Measurements from ENCODE around the gene JAZF1. TPM values are rescaled to one million over a fixed set of nuclear protein-coding genes. Genes with fewer than 3 reads are reported as not detected.

Gene JAZF1
- total RNA-seq, 1 donor from 2014 or later, result 36.1 TPM

DNA sequence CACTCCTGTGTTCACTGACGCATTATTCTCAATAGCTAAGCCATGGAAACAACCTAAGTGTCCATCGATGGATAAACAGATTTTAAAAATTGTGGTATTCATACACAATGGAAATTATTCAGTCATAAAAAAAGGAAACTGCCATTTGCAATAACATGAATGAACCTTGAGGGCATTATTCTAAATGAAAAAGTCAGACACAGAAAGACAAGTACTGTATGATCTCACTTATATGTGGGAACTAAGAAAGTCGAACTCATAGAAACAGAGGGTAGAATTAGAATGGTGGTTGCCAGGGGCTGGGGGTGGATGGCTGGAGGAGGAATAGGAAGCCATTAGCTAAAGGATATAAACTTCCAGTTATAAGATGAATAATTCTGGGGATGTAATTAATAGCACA is 71.8 kb downstream of the JAZF1 start:
- H3K27ac ChIP-seq, result no peak overlapping the region
- no peaks in the 10 kb centered on the region for H3K9me3 ChIP-seq
- H3K4me3 ChIP-seq, result no peak overlapping the region
- TF ChIP-seq POLR2A (IDR thresholded peaks at IDR 0.05), result no peak
- TF ChIP-seq CTCF (IDR thresholded peaks at IDR 0.05), result no peak
- TF ChIP-seq POLR2AphosphoS5 (IDR thresholded peaks at IDR 0.05; ENCODE audit: insufficient read depth in 1 of 2, low read depth in 1 of 2), result no peak
- no peak for DNase-seq (ENCODE audit: extremely low spot score in 2 of 2)
- peaks cover 0 to 3% of the 10 kb centered on the region in 2 donors for H3K36me3 ChIP-seq
- H3K4me1 ChIP-seq, result peaks cover 35% of the 10 kb centered on the region
- no peaks in the 10 kb centered on the region for H3K27me3 ChIP-seq
- intact Hi-C loops (cut with DNase I), result no loop called here

DNA sequence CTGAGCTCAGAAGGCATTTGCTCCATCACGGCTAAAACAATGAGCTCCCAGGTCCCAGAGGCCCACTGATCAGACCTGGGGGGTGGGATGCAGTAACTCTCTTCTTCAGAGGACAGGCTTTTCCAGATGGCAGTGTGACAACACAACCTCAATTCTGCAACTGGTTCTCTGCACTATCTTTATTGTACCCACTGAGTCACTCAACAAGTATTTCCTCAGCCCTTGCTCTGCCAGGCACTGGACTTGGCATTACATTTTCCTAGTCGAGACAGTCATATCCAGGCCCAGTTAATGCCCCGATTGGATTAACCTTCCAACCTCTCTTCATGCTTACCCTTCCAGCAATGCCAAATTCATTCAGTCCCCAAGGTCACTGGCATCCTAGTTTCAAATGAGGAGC is 72.6 kb downstream of the JAZF1 start:
- DNase-seq (ENCODE audit: extremely low spot score in 2 of 2), result no peak
- no peak overlapping the region for H3K4me3 ChIP-seq
- intact Hi-C loops (cut with DNase I), result no loop called here
- peaks cover 0 to 3% of the 10 kb centered on the region in 2 donors for H3K36me3 ChIP-seq
- peak overlapping the region; percentile 22 for H3K27ac ChIP-seq
- H3K9me3 ChIP-seq, result no peaks in the 10 kb centered on the region
- no peak for TF ChIP-seq CTCF (IDR thresholded peaks at IDR 0.05)
- TF ChIP-seq POLR2A (IDR thresholded peaks at IDR 0.05), result no peak
- no peak for TF ChIP-seq POLR2AphosphoS5 (IDR thresholded peaks at IDR 0.05; ENCODE audit: insufficient read depth in 1 of 2, low read depth in 1 of 2)
- H3K4me1 ChIP-seq, result peaks cover 35% of the 10 kb centered on the region
- no peaks in the 10 kb centered on the region for H3K27me3 ChIP-seq

DNA sequence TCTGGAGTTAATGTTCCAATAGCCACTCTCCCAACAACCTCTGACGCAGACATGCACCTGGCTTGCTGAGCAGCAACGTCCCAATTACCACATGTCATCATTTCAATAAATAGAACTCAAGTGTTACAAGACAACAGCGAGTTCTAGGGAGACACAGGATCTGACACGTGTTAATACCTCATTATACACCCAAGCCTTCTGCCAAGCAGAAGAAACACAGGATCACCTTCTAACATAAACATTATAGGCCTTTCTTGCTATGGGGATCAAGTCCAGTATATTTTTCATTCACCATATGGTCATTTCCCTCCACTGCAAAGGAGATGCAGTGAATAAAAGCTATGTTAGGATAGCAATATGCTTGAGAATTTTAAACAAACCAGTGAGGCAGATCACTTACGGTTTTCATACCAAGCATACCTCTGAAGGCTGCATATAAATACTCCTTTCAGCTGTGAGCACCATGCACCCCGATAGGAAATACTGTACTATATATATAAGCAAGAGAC is 74.2 kb downstream of the JAZF1 start:
- no peaks in the 10 kb centered on the region for H3K27me3 ChIP-seq
- no peaks in the 10 kb centered on the region for H3K9me3 ChIP-seq
- DNase-seq (ENCODE audit: extremely low spot score in 2 of 2), result no peak
- H3K4me1 ChIP-seq, result peaks cover 44% of the 10 kb centered on the region
- intact Hi-C loops (cut with DNase I), result no loop called here
- TF ChIP-seq POLR2A (IDR thresholded peaks at IDR 0.05) (no peak), POLR2AphosphoS5 (IDR thresholded peaks at IDR 0.05; ENCODE audit: insufficient read depth in 1 of 2, low read depth in 1 of 2) (no peak), CTCF (IDR thresholded peaks at IDR 0.05) (no peak)
- H3K4me3 ChIP-seq, result no peak overlapping the region
- H3K27ac ChIP-seq, result peak overlapping the region; percentile 21
- peaks cover 0 to 3% of the 10 kb centered on the region in 2 donors for H3K36me3 ChIP-seq

- Histone ChIP-seq H3K4me1 (peaks cover 48% of the 10 kb centered on the region), H3K9me3 (no peaks in the 10 kb centered on the region), H3K4me3 (no peak overlapping the region), H3K27ac (no peak overlapping the region), H3K36me3 (peaks cover 0 to 3% of the 10 kb centered on the region in 2 donors), H3K27me3 (no peaks in the 10 kb centered on the region)
- TF ChIP-seq POLR2A (IDR thresholded peaks at IDR 0.05), result no peak
- no peak for TF ChIP-seq CTCF (IDR thresholded peaks at IDR 0.05)
- no peak for TF ChIP-seq POLR2AphosphoS5 (IDR thresholded peaks at IDR 0.05; ENCODE audit: insufficient read depth in 1 of 2, low read depth in 1 of 2)
- DNase-seq (ENCODE audit: extremely low spot score in 2 of 2), result no peak
- intact Hi-C loops (cut with DNase I), result no loop called here
Observed at GRCh38 chr7:28105234-28105633, 75.4 kb downstream of the JAZF1 start.

- no peak for DNase-seq (ENCODE audit: extremely low spot score in 2 of 2)
- Histone ChIP-seq H3K27me3 (no peaks in the 10 kb centered on the region), H3K27ac (peak overlapping the region; percentile 71), H3K9me3 (no peaks in the 10 kb centered on the region), H3K4me1 (peaks cover 53% of the 10 kb centered on the region), H3K36me3 (peaks cover 0 to 3% of the 10 kb centered on the region in 2 donors), H3K4me3 (no peak overlapping the region)
- no peak for TF ChIP-seq POLR2A (IDR thresholded peaks at IDR 0.05)
- TF ChIP-seq CTCF (IDR thresholded peaks at IDR 0.05), result no peak
- TF ChIP-seq POLR2AphosphoS5 (IDR thresholded peaks at IDR 0.05; ENCODE audit: insufficient read depth in 1 of 2, low read depth in 1 of 2), result no peak
- intact Hi-C loops (cut with DNase I), result no loop called here
Observed at GRCh38 chr7:28104811-28105210, 75.8 kb downstream of the JAZF1 start.
